ENCODE measurements around the gene MYO5C. TPM values are rescaled to one million over a fixed set of nuclear protein-coding genes. Genes with fewer than 3 reads are reported as not detected.

MYO5C gene
- total and polyA plus RNA-seq, 2 of the 8 experiments (the other 6 are each of a cell fraction or from before 2014, with no cell fraction given): 8.2 to 26.7 TPM

- TF ChIP-seq CHD7 (IDR thresholded peaks at IDR 0.05; ENCODE audit: insufficient replicate concordance, low read length) (no peak), CEBPB (IDR thresholded peaks at IDR 0.05; ENCODE audit: low read depth, low read length) (no peak), BCL11A (IDR thresholded peaks at IDR 0.05; ENCODE audit: low read depth in 2 of 2, low read length in 2 of 2) (no peak), SIRT6 (IDR thresholded peaks at IDR 0.05; ENCODE audit: low read length) (no peak), KDM5A (IDR thresholded peaks at IDR 0.05; ENCODE audit: low read length) (no peak), ASH2L (IDR thresholded peaks at IDR 0.05; ENCODE audit: low read length) (no peak), TCF12 (IDR thresholded peaks at IDR 0.05; ENCODE audit: low read depth, low read length) (no peak), FOSL1 (IDR thresholded peaks at IDR 0.05; ENCODE audit: insufficient read depth, low read depth, low read length) (no peak), ATF2 (IDR thresholded peaks at IDR 0.05; ENCODE audit: low read length) (no peak)
- TF ChIP-seq, protein P1, sequence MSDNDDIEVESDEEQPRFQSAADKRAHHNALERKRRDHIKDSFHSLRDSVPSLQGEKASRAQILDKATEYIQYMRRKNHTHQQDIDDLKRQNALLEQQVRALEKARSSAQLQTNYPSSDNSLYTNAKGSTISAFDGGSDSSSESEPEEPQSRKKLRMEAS (IDR thresholded peaks at IDR 0.05): no peak
Measured at GRCh38 chr15:52208306-52208946, 87.2 kb downstream of the MYO5C start (continued).

All from H1 (cell line).